Fibroblast of pulmonary artery (primary cell): ENCODE measurements around the gene PTGS2.
A peak's percentile ranks its signal among the peaks of the same experiment; 100 is the strongest.
"Not testable (repeated sequence)": the region's sequence is repeated elsewhere in the genome, so short reads cannot be mapped to it uniquely, and the experiment has no call there.

Source experiments
- DNase-seq: peaks from one replicate; pipeline ENCODE4 v3.0.0-alpha.2; 2010; ENCODE audit warnings: low read depth
- H3K4me3 ChIP-seq: replicated peaks from 2 replicates; pipeline ENCODE4 v1.5.1; 2011; ENCODE audit warnings: low read depth, mild to moderate bottlenecking, control low read depth, low read length, moderate library complexity
- TF ChIP-seq, protein P1 (sequence below): IDR thresholded peaks from 2 replicates; pipeline ENCODE4 v1.5.1; 2011; ENCODE audit warnings: mild to moderate bottlenecking, control low read depth, low read length, inconsistent platforms; ENCODE audit errors: missing control alignments

The PTGS2 gene

DNA sequence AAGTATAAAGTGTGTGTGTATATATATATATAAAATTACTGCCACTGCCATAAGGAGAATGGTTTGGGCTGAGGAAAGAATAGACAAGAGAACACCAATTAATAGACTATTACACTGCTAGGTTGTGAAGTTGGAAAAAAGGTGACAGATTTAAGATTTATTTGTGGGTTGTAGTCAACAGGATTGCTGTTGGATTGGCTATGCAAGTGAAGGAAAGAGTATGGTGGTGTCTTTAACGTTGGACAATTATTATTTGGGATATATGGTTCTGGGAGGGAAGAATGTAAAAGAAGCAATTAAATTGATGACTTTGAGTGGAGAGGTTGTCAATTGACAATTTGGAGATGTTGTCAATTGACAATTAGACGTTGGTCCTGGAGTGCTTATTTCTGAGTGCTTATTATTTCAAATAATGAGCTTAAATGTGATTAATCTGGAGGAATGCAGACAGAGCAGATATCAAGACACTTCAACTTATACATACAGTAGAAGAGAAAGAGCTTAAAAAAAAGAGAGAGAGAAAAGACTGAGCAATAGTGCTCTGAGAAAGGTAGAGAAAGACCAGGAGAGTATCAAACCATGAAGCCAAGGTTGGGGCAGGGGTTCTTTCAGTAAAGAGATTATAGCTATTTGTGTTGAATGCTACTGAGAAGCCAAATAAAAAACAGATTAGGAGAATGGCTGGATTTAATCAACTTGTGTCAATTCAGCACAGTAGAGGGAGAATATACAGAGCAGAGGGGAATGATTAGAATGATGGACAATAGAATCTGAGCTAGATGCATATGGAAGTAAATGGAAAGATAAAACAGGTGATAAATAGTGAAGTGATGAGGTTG is 9.7 kb downstream of the PTGS2 start:
- DNase-seq: no peak
- H3K4me3 ChIP-seq: no peak overlapping the region
- TF ChIP-seq, protein P1, sequence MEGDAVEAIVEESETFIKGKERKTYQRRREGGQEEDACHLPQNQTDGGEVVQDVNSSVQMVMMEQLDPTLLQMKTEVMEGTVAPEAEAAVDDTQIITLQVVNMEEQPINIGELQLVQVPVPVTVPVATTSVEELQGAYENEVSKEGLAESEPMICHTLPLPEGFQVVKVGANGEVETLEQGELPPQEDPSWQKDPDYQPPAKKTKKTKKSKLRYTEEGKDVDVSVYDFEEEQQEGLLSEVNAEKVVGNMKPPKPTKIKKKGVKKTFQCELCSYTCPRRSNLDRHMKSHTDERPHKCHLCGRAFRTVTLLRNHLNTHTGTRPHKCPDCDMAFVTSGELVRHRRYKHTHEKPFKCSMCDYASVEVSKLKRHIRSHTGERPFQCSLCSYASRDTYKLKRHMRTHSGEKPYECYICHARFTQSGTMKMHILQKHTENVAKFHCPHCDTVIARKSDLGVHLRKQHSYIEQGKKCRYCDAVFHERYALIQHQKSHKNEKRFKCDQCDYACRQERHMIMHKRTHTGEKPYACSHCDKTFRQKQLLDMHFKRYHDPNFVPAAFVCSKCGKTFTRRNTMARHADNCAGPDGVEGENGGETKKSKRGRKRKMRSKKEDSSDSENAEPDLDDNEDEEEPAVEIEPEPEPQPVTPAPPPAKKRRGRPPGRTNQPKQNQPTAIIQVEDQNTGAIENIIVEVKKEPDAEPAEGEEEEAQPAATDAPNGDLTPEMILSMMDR: no peak

DNA sequence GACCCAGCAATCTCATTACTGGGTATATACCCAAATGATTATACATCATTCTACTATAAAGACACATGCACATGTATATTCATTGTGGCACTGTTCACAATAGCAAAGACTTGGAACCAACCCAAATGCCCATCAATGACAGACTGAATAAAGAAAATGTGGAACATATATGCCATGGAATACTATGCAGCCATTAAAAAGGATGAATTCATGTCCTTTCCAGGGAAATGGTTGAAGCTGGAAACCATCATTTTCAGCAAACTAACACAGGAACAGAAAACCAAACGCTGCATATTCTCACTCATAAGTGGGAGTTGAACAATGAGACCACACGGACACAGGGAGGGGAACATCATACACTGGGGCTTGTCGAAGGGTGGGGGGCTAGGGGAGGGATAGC is 10.4 kb downstream of the PTGS2 start:
- not testable (repeated sequence) for H3K4me3 ChIP-seq, DNase-seq

DNA sequence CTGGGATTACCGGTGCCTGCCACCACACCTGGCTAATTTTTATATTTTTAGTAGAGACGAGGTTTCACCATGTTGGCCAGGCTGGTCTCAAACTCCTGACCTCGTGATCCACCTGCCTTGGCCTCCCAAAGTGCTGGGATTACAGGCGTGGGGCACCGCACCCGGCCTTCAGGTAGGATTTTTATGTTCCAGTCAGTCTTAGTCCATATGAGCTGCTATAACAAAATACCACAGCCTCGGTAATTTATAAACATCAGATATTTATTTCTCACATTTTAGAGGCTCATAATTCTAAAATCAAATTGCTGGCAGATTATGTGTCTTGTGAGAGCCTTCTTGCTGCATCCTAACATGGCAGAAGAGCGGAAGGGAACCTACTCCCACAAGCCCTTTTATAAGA is 16.0 kb downstream of the PTGS2 start:
- not testable (repeated sequence) for DNase-seq, H3K4me3 ChIP-seq

DNA sequence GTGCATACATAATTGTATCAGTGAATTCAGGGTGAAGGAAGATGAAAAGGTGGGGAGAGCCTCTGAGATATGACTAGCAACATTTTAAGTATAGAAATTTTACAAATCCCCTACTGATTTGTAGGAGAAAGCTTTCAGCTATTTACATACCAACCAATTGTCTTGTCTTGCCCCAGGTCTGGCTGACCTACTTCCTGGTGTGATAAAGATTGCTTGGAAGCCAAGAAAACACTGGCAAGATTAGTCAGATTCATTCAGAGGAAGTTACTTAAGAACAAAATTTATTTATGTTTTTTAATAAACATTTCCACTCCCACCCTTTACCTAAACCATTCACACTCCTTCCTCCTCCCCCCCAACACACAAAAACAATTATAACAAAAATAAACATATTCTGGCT is 17.5 kb downstream of the PTGS2 start:
- TF ChIP-seq, protein P1: no peak
- H3K4me3 ChIP-seq: no peak overlapping the region
- peak; percentile 83 for DNase-seq

DNA sequence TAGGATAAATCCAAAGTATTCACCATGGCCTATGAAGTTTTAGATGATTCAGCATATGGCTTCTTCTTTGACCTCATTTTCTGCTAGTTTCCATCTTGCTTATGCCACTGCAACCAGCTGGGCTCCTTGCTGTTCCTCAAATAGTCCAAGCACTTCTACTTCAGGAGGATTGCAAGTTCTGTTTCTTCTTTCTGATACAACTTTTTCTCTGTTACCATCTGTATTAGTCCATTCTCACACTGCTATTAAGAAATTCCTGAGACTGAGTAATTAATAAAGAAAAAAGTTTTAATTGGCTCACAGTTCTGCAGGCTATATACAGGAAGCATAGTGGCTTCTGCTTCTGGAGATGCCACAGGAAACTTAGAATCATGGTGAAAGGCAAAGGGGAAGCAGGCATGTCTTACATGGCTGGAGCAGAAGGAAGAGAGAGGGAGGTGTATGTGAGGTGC is 20.3 kb downstream of the PTGS2 start:
- H3K4me3 ChIP-seq: no peak overlapping the region
- DNase-seq: no peak

DNA sequence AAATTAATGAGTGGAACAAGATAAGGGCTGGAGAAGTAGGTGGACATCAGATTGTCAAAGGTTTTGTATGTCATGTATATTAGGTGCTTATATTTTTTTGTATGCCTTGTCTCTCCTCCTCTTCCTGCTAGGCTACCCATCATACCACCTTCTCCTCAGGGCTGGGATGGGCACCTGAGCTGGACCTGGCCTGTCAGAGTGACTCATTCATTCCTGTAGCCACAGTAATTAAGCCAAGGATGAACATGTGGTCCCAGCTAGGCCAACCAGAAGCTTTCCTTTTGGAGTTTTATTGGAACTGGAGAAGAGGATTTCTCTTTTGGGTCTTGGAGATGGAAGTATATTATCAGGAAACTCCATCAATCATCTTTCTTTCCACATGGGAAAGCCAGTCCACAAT is 21.2 kb downstream of the PTGS2 start:
- TF ChIP-seq, protein P1: no peak
- no peak for DNase-seq
- no peak overlapping the region for H3K4me3 ChIP-seq

More for the DNA sequence above, 20.3 kb downstream of the PTGS2 start:
- TF ChIP-seq, protein P1: no peak

DNA sequence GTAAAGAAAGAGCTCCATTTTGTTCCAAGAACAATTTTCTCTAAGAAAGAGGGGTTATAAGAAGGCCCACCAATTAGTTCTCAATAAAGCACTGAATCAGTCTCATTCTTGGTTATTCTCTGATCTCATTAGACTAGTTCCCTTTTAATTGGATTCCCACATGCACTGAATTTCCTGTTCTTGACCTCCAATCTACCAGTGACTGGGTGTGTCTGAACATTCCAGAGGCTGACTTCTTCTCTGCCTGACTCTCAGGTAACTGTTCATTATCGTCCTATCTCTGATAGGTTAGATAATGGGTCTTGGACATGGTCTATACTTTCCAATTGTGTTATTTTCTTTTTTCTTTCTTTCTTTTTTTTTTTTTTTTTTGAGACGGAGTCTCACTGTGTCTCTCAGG is 22.7 kb downstream of the PTGS2 start:
- no peak for DNase-seq
- H3K4me3 ChIP-seq: no peak overlapping the region
- TF ChIP-seq, protein P1: no peak

DNA sequence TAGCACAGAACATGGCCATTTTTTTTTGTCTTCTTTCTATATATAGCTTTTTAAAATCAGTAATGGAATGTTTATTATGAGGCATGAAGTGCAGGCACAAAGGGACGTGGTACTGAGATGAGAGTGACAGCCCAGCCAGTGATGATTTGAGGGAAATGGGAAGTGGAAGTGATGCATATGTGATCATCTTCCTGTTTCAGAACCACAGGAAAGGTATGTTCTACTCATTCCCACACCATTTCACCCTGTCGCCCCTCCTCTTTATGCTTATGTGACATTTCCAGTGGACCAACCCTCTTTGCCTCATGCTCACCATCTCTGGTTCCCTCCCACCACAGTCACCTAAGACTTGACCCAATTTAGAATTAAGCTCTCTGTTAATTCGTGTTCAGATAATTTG is 24.3 kb downstream of the PTGS2 start:
- TF ChIP-seq, protein P1: no peak
- H3K4me3 ChIP-seq: no peak overlapping the region
- no peak for DNase-seq
